ENCODE measurements around the gene FMN1. TPM values are rescaled to one million over a fixed set of nuclear protein-coding genes. Genes with fewer than 3 reads are reported as not detected.
A peak's percentile ranks its signal among the peaks of the same experiment; 100 is the strongest.

FMN1 gene
- total RNA-seq, 4 donors from 2014 or later = 4.3 to 10.1 (median 8.8) TPM

DNA sequence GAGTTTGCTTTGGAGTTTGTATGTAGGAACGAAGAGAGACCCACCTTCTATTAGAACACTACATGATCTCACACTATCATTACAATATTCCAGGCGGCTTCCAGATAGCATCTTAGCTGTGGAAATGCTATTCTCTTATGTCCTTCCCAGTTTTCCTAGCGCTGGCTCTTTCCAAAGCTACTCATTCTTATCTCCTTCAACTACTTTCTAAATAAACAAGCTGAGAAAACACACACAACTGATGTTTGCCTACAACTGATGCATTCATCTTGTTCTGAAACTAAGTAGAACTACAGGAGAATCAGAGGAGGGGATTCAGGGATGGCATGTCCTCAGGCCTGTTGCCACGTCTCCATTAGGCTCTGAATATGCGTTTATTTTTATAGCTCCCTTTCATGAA is 367.8 kb downstream of the FMN1 start:
- no peak for TF ChIP-seq POLR2A (IDR thresholded peaks at IDR 0.05)
- TF ChIP-seq, protein P1, sequence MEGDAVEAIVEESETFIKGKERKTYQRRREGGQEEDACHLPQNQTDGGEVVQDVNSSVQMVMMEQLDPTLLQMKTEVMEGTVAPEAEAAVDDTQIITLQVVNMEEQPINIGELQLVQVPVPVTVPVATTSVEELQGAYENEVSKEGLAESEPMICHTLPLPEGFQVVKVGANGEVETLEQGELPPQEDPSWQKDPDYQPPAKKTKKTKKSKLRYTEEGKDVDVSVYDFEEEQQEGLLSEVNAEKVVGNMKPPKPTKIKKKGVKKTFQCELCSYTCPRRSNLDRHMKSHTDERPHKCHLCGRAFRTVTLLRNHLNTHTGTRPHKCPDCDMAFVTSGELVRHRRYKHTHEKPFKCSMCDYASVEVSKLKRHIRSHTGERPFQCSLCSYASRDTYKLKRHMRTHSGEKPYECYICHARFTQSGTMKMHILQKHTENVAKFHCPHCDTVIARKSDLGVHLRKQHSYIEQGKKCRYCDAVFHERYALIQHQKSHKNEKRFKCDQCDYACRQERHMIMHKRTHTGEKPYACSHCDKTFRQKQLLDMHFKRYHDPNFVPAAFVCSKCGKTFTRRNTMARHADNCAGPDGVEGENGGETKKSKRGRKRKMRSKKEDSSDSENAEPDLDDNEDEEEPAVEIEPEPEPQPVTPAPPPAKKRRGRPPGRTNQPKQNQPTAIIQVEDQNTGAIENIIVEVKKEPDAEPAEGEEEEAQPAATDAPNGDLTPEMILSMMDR (IDR thresholded peaks at IDR 0.05) = no peak
- Histone ChIP-seq H3K27ac (no peak overlapping the region), H3K9me3 (no peaks in the 10 kb centered on the region), H3K36me3 (no peaks in the 10 kb centered on the region), H3K4me3 (no peak overlapping the region), H3K27me3 (no peaks in the 10 kb centered on the region), H3K4me1 (no peaks in the 10 kb centered on the region)
- WGBS, 2 donors = 78 to 85% methylated on average over 5 of the region's 5 CpGs
- intact Hi-C loops (cut with DNase I) = no loop called here
- DNase-seq = no peak

DNA sequence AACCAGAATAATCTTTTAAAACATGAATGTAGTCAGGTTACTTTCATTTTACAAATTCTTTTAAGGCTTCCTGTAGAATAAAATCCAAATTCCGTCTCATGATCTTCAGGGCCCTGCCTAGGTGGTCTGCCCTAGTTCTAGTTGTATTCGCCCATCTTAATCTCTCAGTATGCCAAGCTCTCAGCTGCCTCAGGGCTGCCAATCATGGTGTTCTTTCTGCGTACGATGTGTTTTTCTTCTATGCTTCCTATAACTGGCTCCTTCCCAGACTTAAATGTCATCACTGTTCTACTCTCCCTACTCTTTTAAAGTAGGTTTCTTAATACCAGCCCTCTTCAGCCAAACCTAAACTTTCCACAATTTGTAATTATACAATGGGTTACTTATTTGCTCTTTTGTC is 369.3 kb downstream of the FMN1 start:
- Histone ChIP-seq H3K4me3 (no peak overlapping the region), H3K4me1 (no peaks in the 10 kb centered on the region), H3K36me3 (no peaks in the 10 kb centered on the region), H3K9me3 (no peaks in the 10 kb centered on the region), H3K27ac (no peak overlapping the region), H3K27me3 (no peaks in the 10 kb centered on the region)
- 73 to 80% methylated on average over 4 of the region's 4 CpGs for WGBS, 2 donors
- DNase-seq = no peak
- TF ChIP-seq, protein P1 (IDR thresholded peaks at IDR 0.05) = no peak
- no peak for TF ChIP-seq POLR2A (IDR thresholded peaks at IDR 0.05)
- intact Hi-C loops (cut with DNase I) = no loop called here

DNA sequence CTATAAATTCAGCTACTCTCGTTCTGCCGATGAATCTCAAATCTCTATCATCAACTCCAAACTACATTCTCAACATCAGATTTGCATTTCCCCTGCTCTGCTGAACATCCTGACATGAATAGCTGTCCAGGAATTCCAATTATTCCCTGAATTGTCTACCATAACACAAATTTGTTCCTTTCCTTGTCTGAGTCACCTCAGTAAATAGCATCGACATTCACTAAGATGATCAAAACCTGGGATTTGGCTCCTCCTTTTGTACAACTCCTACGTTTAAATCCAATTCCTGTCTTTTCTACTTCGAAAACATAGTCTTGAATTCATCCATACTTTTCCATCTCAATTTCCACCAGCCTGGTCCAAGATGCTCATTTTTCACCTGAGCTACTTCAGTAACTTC is 369.7 kb downstream of the FMN1 start:
- no peak for DNase-seq
- Histone ChIP-seq H3K27me3 (no peaks in the 10 kb centered on the region), H3K9me3 (no peaks in the 10 kb centered on the region), H3K36me3 (no peaks in the 10 kb centered on the region), H3K27ac (no peak overlapping the region), H3K4me3 (no peak overlapping the region), H3K4me1 (no peaks in the 10 kb centered on the region)
- intact Hi-C loops (cut with DNase I) = no loop called here
- TF ChIP-seq, protein P1 (IDR thresholded peaks at IDR 0.05) = no peak
- TF ChIP-seq POLR2A (IDR thresholded peaks at IDR 0.05) = no peak
- WGBS, 2 donors = 64 to 71% methylated on average over 5 of the region's 5 CpGs

DNA sequence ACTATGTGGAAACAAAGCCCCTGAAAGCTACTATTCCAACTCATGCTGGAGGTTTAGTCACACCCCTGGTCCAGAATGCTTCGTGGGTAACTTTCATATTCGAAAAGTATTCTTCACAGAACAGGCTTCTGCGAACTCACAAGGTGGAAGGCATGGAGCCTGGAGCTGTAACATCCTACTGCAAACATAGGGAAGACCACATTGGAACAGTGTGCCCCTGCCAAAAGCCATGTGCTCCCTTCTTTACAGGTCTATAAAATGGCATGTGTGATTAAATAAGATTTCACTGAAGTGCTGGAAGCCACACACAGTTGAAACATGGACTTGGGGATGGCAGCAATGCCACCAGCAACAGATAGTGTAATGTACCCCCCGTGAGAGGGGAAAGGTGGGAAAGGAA is 370.8 kb downstream of the FMN1 start:
- no peaks in the 10 kb centered on the region for H3K36me3 ChIP-seq
- H3K9me3 ChIP-seq = no peaks in the 10 kb centered on the region
- H3K27ac ChIP-seq = no peak overlapping the region
- no peaks in the 10 kb centered on the region for H3K27me3 ChIP-seq
- H3K4me1 ChIP-seq = no peaks in the 10 kb centered on the region
- no peak for DNase-seq
- 76 to 86% methylated on average over 4 of the region's 4 CpGs for WGBS, 2 donors
- intact Hi-C loops (cut with DNase I) = no loop called here
- TF ChIP-seq, protein P1 (IDR thresholded peaks at IDR 0.05) = no peak
- TF ChIP-seq POLR2A (IDR thresholded peaks at IDR 0.05) = no peak
- H3K4me3 ChIP-seq = no peak overlapping the region

DNA sequence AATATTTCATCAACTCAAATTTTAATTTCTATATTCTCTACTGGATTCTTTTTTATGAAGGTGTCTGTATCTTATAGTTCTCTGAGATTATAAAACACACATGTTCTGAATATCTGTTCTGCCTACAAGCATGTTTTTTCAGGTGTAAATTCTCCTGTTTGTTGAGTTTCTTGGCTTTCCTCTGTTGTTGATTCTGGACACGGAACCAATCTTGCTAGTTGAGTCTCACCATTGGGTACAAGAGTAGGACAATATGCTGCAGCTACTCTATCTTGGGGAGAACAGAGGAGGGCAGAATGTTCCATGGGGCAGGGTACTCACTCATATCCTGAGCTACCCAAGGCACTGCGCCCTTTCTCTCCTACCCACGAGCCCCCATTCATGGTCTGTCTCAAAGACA is 371.8 kb downstream of the FMN1 start:
- H3K36me3 ChIP-seq = no peaks in the 10 kb centered on the region
- no peaks in the 10 kb centered on the region for H3K9me3 ChIP-seq
- no peaks in the 10 kb centered on the region for H3K27me3 ChIP-seq
- DNase-seq = no peak
- intact Hi-C loops (cut with DNase I) = no loop called here
- no peak overlapping the region for H3K27ac ChIP-seq
- H3K4me1 ChIP-seq = no peaks in the 10 kb centered on the region
- WGBS, 2 donors = 80 to 92% methylated on average over 3 of the region's 3 CpGs
- no peak for TF ChIP-seq POLR2A (IDR thresholded peaks at IDR 0.05)
- no peak overlapping the region for H3K4me3 ChIP-seq

DNA sequence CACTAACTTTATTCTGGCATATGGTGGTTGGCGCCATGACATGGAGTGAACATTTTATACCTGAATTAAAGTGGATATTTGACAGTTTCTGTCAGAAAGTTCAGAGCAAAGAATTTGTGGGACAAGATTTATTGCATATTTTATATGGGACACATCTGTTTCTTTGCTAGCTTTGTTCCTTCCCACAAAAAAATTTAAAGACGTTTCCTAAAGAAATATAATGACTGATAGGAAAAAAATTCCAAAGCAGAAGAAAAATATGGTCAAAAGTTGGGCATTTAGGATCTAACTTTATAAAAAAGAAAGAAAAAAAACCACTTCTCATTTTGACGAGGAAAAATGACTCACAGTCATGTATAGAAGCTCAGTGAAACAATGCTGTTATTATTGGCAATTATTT is 375.1 kb downstream of the FMN1 start:
- WGBS, 2 donors = 44 to 49% methylated on average over 3 of the region's 3 CpGs
- intact Hi-C loops (cut with DNase I) = no loop called here
- Histone ChIP-seq H3K4me3 (peak overlapping the region in 1 of 4 donors; percentile 22), H3K27ac (no peak overlapping the region), H3K9me3 (no peaks in the 10 kb centered on the region), H3K27me3 (no peaks in the 10 kb centered on the region), H3K4me1 (no peaks in the 10 kb centered on the region), H3K36me3 (no peaks in the 10 kb centered on the region)
- DNase-seq = no peak
- TF ChIP-seq, protein P1 (IDR thresholded peaks at IDR 0.05) = no peak
- TF ChIP-seq POLR2A (IDR thresholded peaks at IDR 0.05) = no peak

All from esophagus squamous epithelium (tissue), 5 donors.